H9 (cell line): Measurements from ENCODE around the gene PLEKHM3. TPM values are rescaled to one million over a fixed set of nuclear protein-coding genes. Genes with fewer than 3 reads are reported as not detected.

Source experiments
- DNase-seq: peaks from one replicate; pipeline ENCODE4 v3.0.0-alpha.2; 2017
- H2AFZ ChIP-seq: one replicate; pipeline ENCODE4 v1.6.1; 2013; ENCODE audit warnings: mild to moderate bottlenecking, low read length, control low read depth, moderate library complexity
- H2AK5ac ChIP-seq: 2 replicates; pipeline ENCODE4 v1.6.1; 2013; ENCODE audit warnings: low read length, control low read depth, mixed read lengths; ENCODE audit not compliant: insufficient read length
- H2BK120ac ChIP-seq: one replicate; pipeline ENCODE4 v1.6.1; 2013; ENCODE audit warnings: low read depth, mild to moderate bottlenecking, low read length, control low read depth, inconsistent platforms; ENCODE audit not compliant: poor library complexity, severe bottlenecking
- H2BK12ac ChIP-seq: 2 replicates; pipeline ENCODE4 v1.6.1; 2013; ENCODE audit warnings: low read length, control low read depth, mixed read lengths, low read depth; ENCODE audit not compliant: insufficient read length
- H2BK15ac ChIP-seq: 2 replicates; pipeline ENCODE4 v1.6.1; 2013; ENCODE audit warnings: low read depth, low read length, control low read depth
- H2BK20ac ChIP-seq: one replicate; pipeline ENCODE4 v1.6.1; 2013; ENCODE audit warnings: low read depth, mild to moderate bottlenecking, low read length, control low read depth, inconsistent platforms; ENCODE audit not compliant: poor library complexity, severe bottlenecking
- H2BK5ac ChIP-seq: 2 replicates; pipeline ENCODE4 v1.6.1; 2013; ENCODE audit warnings: low read length, control low read depth, mixed read lengths; ENCODE audit not compliant: insufficient read length
- H3K14ac ChIP-seq: 2 replicates; pipeline ENCODE4 v1.6.1; 2013; ENCODE audit warnings: low read length, control low read depth; ENCODE audit not compliant: insufficient read depth
- H3K18ac ChIP-seq: 2 replicates; pipeline ENCODE4 v1.6.1; 2013; ENCODE audit warnings: low read depth, mild to moderate bottlenecking, mixed read lengths, low read length, control low read depth; ENCODE audit not compliant: insufficient read length
- H3K23ac ChIP-seq: 2 replicates; pipeline ENCODE4 v1.6.1; 2013; ENCODE audit warnings: low read length, control low read depth, mixed read lengths, low read depth; ENCODE audit not compliant: insufficient read length
- H3K23me2 ChIP-seq: 2 replicates; pipeline ENCODE4 v1.6.1; 2013; ENCODE audit warnings: low read depth, mild to moderate bottlenecking, mixed read lengths, low read length, control low read depth; ENCODE audit not compliant: insufficient read length, poor library complexity, severe bottlenecking
- H3K27ac ChIP-seq: 2 replicates; pipeline ENCODE4 v1.5.1; 2013; ENCODE audit warnings: low read length, control low read depth, mixed read lengths, low read depth; ENCODE audit not compliant: insufficient read length
- H3K27me3 ChIP-seq: 2 replicates; pipeline ENCODE4 v1.6.1; 2013; ENCODE audit warnings: low read length, control low read depth, inconsistent platforms; ENCODE audit not compliant: insufficient read depth
- H3K4ac ChIP-seq: 2 replicates; pipeline ENCODE4 v1.6.1; 2013; ENCODE audit warnings: low read depth, mild to moderate bottlenecking, control low read depth, inconsistent platforms, low read length, moderate library complexity
- H3K4me1 ChIP-seq: 2 replicates; pipeline ENCODE4 v1.6.1; 2013; ENCODE audit warnings: low read length, control low read depth, inconsistent platforms; ENCODE audit not compliant: insufficient read depth
- H3K4me2 ChIP-seq: 2 replicates; pipeline ENCODE4 v1.6.1; 2013; ENCODE audit warnings: low read length, control low read depth, mixed read lengths; ENCODE audit not compliant: insufficient read length, insufficient read depth
- H3K56ac ChIP-seq: 2 replicates; pipeline ENCODE4 v1.6.1; 2013; ENCODE audit warnings: low read depth, mild to moderate bottlenecking, mixed read lengths, low read length, control low read depth; ENCODE audit not compliant: insufficient read length
- H3K79me1 ChIP-seq: 2 replicates; pipeline ENCODE4 v1.6.1; 2013; ENCODE audit warnings: low read depth, mild to moderate bottlenecking, moderate library complexity, low read length, control low read depth, inconsistent platforms; ENCODE audit not compliant: insufficient read depth, poor library complexity, severe bottlenecking
- H3K79me2 ChIP-seq: 2 replicates; pipeline ENCODE4 v1.6.1; 2013; ENCODE audit warnings: low read length, control low read depth, inconsistent platforms; ENCODE audit not compliant: insufficient read depth
- H3K9ac ChIP-seq: 2 replicates; pipeline ENCODE4 v1.6.1; 2013; ENCODE audit warnings: low read length, control low read depth, mixed read lengths; ENCODE audit not compliant: insufficient read length; ENCODE audit errors: extremely low read depth
- H3K9me3 ChIP-seq: one replicate; pipeline ENCODE4 v1.6.1; 2013; ENCODE audit warnings: low read depth, low read length, inconsistent platforms; ENCODE audit not compliant: control insufficient read depth
- H3T11ph ChIP-seq: one replicate; pipeline ENCODE4 v1.6.1; 2013; ENCODE audit warnings: mild to moderate bottlenecking, low read length, control low read depth, inconsistent platforms
- H4K20me1 ChIP-seq: one replicate; pipeline ENCODE4 v1.6.1; 2013; ENCODE audit not compliant: control insufficient read depth, insufficient read length, insufficient read depth
- H4K5ac ChIP-seq: 2 replicates; pipeline ENCODE4 v1.6.1; 2013; ENCODE audit warnings: low read depth, mild to moderate bottlenecking, mixed read lengths, low read length, control low read depth; ENCODE audit not compliant: insufficient read length
- H4K8ac ChIP-seq: replicated peaks from 2 replicates; pipeline ENCODE4 v1.6.1; 2013; ENCODE audit warnings: low read length, control low read depth, mixed read lengths, low read depth; ENCODE audit not compliant: insufficient read length
- H4K91ac ChIP-seq: 2 replicates; pipeline ENCODE4 v1.6.1; 2013; ENCODE audit warnings: low read depth, mild to moderate bottlenecking, moderate library complexity, mixed read lengths, low read length, control low read depth; ENCODE audit not compliant: insufficient read length
- H3K27ac Mint-ChIP-seq, 3 experiments: 2 replicates in 2 of 3; 3 replicates in 1 of 3; pipeline ENCODE4 v1.8.0; 2020 to 2021; ENCODE audit warnings: mixed read lengths in 3 of 3, mild to moderate bottlenecking in 1 of 3, moderate library complexity in 1 of 3
- H3K27me3 Mint-ChIP-seq: 2 replicates; pipeline ENCODE4 v1.8.0; 2021; ENCODE audit warnings: low read depth, mild to moderate bottlenecking, moderate library complexity, mixed read lengths
- H3K36me3 Mint-ChIP-seq, 3 experiments: 2 replicates in 2 of 3; 3 replicates in 1 of 3; pipeline ENCODE4 v1.8.0; 2020 to 2021; ENCODE audit warnings: low read depth in 3 of 3, mixed read lengths in 3 of 3; ENCODE audit not compliant: insufficient read depth in 1 of 3
- H3K4me1 Mint-ChIP-seq, 2 experiments: 2 replicates each; pipeline ENCODE4 v1.8.0; 2020; ENCODE audit warnings: mixed read lengths in 2 of 2
- H3K4me3 Mint-ChIP-seq, 2 experiments: 2 replicates in 1 of 2; 3 replicates in 1 of 2; pipeline ENCODE4 v1.8.0; 2020 to 2021; ENCODE audit warnings: mild to moderate bottlenecking in 2 of 2, mixed read lengths in 2 of 2, moderate library complexity in 1 of 2
- H3K9me3 Mint-ChIP-seq, 2 experiments: 2 replicates in 1 of 2; 3 replicates in 1 of 2; pipeline ENCODE4 v1.8.0; 2020; ENCODE audit warnings: mild to moderate bottlenecking in 2 of 2, mixed read lengths in 2 of 2, moderate library complexity in 1 of 2
- CTCF ChIP-seq: fragments of 200-600 bp; sonication (generic); conservative IDR thresholded peaks from 3 replicates; pipeline ENCODE4 v1.8.0; 2021; ENCODE audit warnings: antibody characterized with exemption, mild to moderate bottlenecking
- WGBS: extraction: QIAGEN DNeasy Blood & Tissue Kit; methylation state at CpG from one replicate; pipeline ENCODE4 v1.1.7; 2013; ENCODE audit warnings: missing lambda C conversion rate, low lambda C conversion rate, mixed read lengths; ENCODE audit not compliant: insufficient read length; ENCODE audit errors: extremely low coverage; 5-methylcytosine and 5-hydroxymethylcytosine counted together
- total RNA-seq: library from RNA; stranded (reverse); gene quantifications from 2 replicates; pipeline ENCODE4 v1.2.1, GENCODE V29; 2021

The PLEKHM3 gene
- total RNA-seq, 1 experiment from 2014 or later: 7.5 TPM

- no peaks in the 10 kb centered on the region for H3K27me3 Mint-ChIP-seq
Measured at GRCh38 chr2:207960090-207960489, 65.2 kb downstream of the PLEKHM3 start.

More at GRCh38 chr2:207960090-207960489, 65.2 kb downstream of the PLEKHM3 start:
- peaks cover 17 to 21% of the 10 kb centered on the region in 2 experiments for H3K9me3 Mint-ChIP-seq
- no peaks in the 10 kb centered on the region for H3K27me3 ChIP-seq
- no peak overlapping the region for H3K23ac ChIP-seq
- no peaks in the 10 kb centered on the region for H3K79me2 ChIP-seq
- no peak overlapping the region for H3T11ph ChIP-seq
- no peak overlapping the region for H3K18ac ChIP-seq
- H3K23me2 ChIP-seq: no peaks in the 10 kb centered on the region
- H3K4me1 ChIP-seq: no peaks in the 10 kb centered on the region
- peaks cover 19 to 27% (median 21%) of the 10 kb centered on the region in 3 experiments for H3K36me3 Mint-ChIP-seq
- no peak for TF ChIP-seq CTCF
- H3K27ac Mint-ChIP-seq: no peak overlapping the region; a peak in 1 of 7 replicates
- H2BK5ac ChIP-seq: no peak overlapping the region
- H3K9ac ChIP-seq: no peak overlapping the region
- H3K56ac ChIP-seq: no peak overlapping the region
- no peak overlapping the region for H4K5ac ChIP-seq
- no peak overlapping the region for H4K91ac ChIP-seq
- H2AFZ ChIP-seq: no peak overlapping the region
- no peaks in the 10 kb centered on the region for H3K79me1 ChIP-seq
- H3K9me3 ChIP-seq: peaks cover 10% of the 10 kb centered on the region
- H2BK120ac ChIP-seq: no peak overlapping the region
- H3K14ac ChIP-seq: no peak overlapping the region
- no peak overlapping the region for H2AK5ac ChIP-seq
- H2BK15ac ChIP-seq: no peak overlapping the region
- no peak overlapping the region for H3K27ac ChIP-seq
- H2BK20ac ChIP-seq: no peak overlapping the region
- peaks cover 14 to 22% of the 10 kb centered on the region in 2 experiments for H3K4me1 Mint-ChIP-seq
- no peak overlapping the region for H4K8ac ChIP-seq
- DNase-seq: no peak
- H3K4ac ChIP-seq: no peak overlapping the region
- H4K20me1 ChIP-seq: no peaks in the 10 kb centered on the region
- H3K4me2 ChIP-seq: no peak overlapping the region
- WGBS: no CpG with 5 or more reads among the region's 1 CpG
- no peak overlapping the region for H2BK12ac ChIP-seq
- H3K4me3 Mint-ChIP-seq: no peak overlapping the region
